Vagina (tissue), 2 donors: ENCODE measurements around the gene FBP1. TPM values are rescaled to one million over a fixed set of nuclear protein-coding genes. Genes with fewer than 3 reads are reported as not detected.

ENCODE experiments used
- DNase-seq, 2 donors: peaks; one replicate each; pipeline ENCODE4 v3.0.0-alpha.2; 2017; ENCODE audit errors: extremely low spot score in 2 of 2
- H3K27ac ChIP-seq: fragments of 200-600 bp; sonication (generic); one replicate; pipeline ENCODE4 v1.5.1; 2019
- H3K27me3 ChIP-seq: fragments of 200-600 bp; sonication (generic); one replicate; pipeline ENCODE4 v1.5.1; 2019
- H3K36me3 ChIP-seq, 2 donors: fragments of 200-600 bp; sonication (generic); one replicate each; pipeline ENCODE4 v1.5.1; 2017 to 2019
- H3K4me1 ChIP-seq: fragments of 200-600 bp; sonication (generic); one replicate; pipeline ENCODE4 v1.5.1; 2019
- H3K4me3 ChIP-seq, 2 donors: fragments of 200-600 bp; sonication (generic); 1 replicate in 1 of 2; 2 replicates in 1 of 2; pipeline ENCODE4 v1.5.1; 2016 to 2019
- H3K9me3 ChIP-seq: fragments of 200-600 bp; sonication (generic); one replicate; pipeline ENCODE4 v1.5.1; 2019
- CTCF ChIP-seq, 3 experiments: fragments of 450-650 bp in 2 of 3; fragments of 200-600 bp in 1 of 3; sonication (generic) in 1 of 3; IDR thresholded peaks; one replicate each; pipeline ENCODE4 v1.5.1; 2017 to 2019; ENCODE audit warnings: antibody characterized with exemption in 3 of 3, mild to moderate bottlenecking in 2 of 3, moderate library complexity in 2 of 3
- POLR2A ChIP-seq, 2 donors: fragments of 450-650 bp; IDR thresholded peaks; one replicate each; pipeline ENCODE4 v1.6.1; 2017; ENCODE audit warnings: antibody characterized with exemption in 2 of 2, mild to moderate bottlenecking in 2 of 2, moderate library complexity in 2 of 2
- POLR2AphosphoS5 ChIP-seq, 2 donors: sonication (generic); formaldehyde crosslinking; IDR thresholded peaks; one replicate each; pipeline ENCODE4 v1.9.0; 2017; ENCODE audit warnings: antibody characterized with exemption in 2 of 2, mild to moderate bottlenecking in 2 of 2, low read depth in 1 of 2; ENCODE audit not compliant: insufficient read depth in 1 of 2
- intact Hi-C: fragments of 100-400 bp; cut with DNase I; formaldehyde crosslinking; loops from one replicate; pipeline ENCODE4 v1.15.1; 2023
- total RNA-seq: library from RNA; depleted of rRNA; stranded (reverse); fragments of >200 nt; gene quantifications from one replicate; pipeline ENCODE4 v1.2.3, GENCODE V29; 2016

The FBP1 gene
- total RNA-seq, 1 donor from 2014 or later = 1.7 TPM

GRCh38 chr9:94577036-94577435, 62.3 kb downstream of the FBP1 start:
- Histone ChIP-seq H3K27me3 (no peaks in the 10 kb centered on the region), H3K27ac (no peak overlapping the region), H3K4me3 (no peak overlapping the region), H3K36me3 (no peaks in the 10 kb centered on the region), H3K9me3 (no peaks in the 10 kb centered on the region), H3K4me1 (no peaks in the 10 kb centered on the region)
- no peak for DNase-seq
- TF ChIP-seq POLR2A (IDR thresholded peaks at IDR 0.05) (no peak), POLR2AphosphoS5 (IDR thresholded peaks at IDR 0.05; ENCODE audit: insufficient read depth in 1 of 2, low read depth in 1 of 2) (no peak), CTCF (IDR thresholded peaks at IDR 0.05) (no peak)
- intact Hi-C loops = no loop called here

GRCh38 chr9:94576131-94576530, 63.2 kb downstream of the FBP1 start:
- intact Hi-C loops = no loop called here
- DNase-seq = no peak
- no peaks in the 10 kb centered on the region for H3K36me3 ChIP-seq
- H3K27me3 ChIP-seq = no peaks in the 10 kb centered on the region
- TF ChIP-seq POLR2A (IDR thresholded peaks at IDR 0.05) (no peak), POLR2AphosphoS5 (IDR thresholded peaks at IDR 0.05; ENCODE audit: insufficient read depth in 1 of 2, low read depth in 1 of 2) (no peak), CTCF (IDR thresholded peaks at IDR 0.05) (no peak)
- H3K9me3 ChIP-seq = no peaks in the 10 kb centered on the region
- H3K4me3 ChIP-seq = no peak overlapping the region
- no peaks in the 10 kb centered on the region for H3K4me1 ChIP-seq
- H3K27ac ChIP-seq = no peak overlapping the region

- DNase-seq = no peak
- Histone ChIP-seq H3K27ac (no peak overlapping the region), H3K36me3 (no peaks in the 10 kb centered on the region), H3K4me3 (no peak overlapping the region), H3K9me3 (no peaks in the 10 kb centered on the region), H3K4me1 (no peaks in the 10 kb centered on the region), H3K27me3 (no peaks in the 10 kb centered on the region)
- TF ChIP-seq CTCF (IDR thresholded peaks at IDR 0.05) (no peak), POLR2AphosphoS5 (IDR thresholded peaks at IDR 0.05; ENCODE audit: insufficient read depth in 1 of 2, low read depth in 1 of 2) (no peak), POLR2A (IDR thresholded peaks at IDR 0.05) (no peak)
- intact Hi-C loops = no loop called here
Measured at GRCh38 chr9:94568972-94569712, 70.2 kb downstream of the FBP1 start.

GRCh38 chr9:94568250-94568889, 70.9 kb downstream of the FBP1 start:
- Histone ChIP-seq H3K9me3 (no peaks in the 10 kb centered on the region), H3K4me1 (no peaks in the 10 kb centered on the region), H3K27ac (no peak overlapping the region), H3K4me3 (no peak overlapping the region), H3K36me3 (no peaks in the 10 kb centered on the region), H3K27me3 (no peaks in the 10 kb centered on the region)
- intact Hi-C loops = no loop called here
- TF ChIP-seq POLR2A (IDR thresholded peaks at IDR 0.05) (no peak), POLR2AphosphoS5 (IDR thresholded peaks at IDR 0.05; ENCODE audit: insufficient read depth in 1 of 2, low read depth in 1 of 2) (no peak), CTCF (IDR thresholded peaks at IDR 0.05) (no peak)
- DNase-seq = no peak

GRCh38 chr9:94567271-94567670, 72.0 kb downstream of the FBP1 start:
- no peak overlapping the region for H3K27ac ChIP-seq
- DNase-seq = no peak
- TF ChIP-seq POLR2A (IDR thresholded peaks at IDR 0.05) = no peak
- TF ChIP-seq POLR2AphosphoS5 (IDR thresholded peaks at IDR 0.05; ENCODE audit: insufficient read depth in 1 of 2, low read depth in 1 of 2) = no peak
- no peak for TF ChIP-seq CTCF (IDR thresholded peaks at IDR 0.05)

More at GRCh38 chr9:94567271-94567670, 72.0 kb downstream of the FBP1 start:
- intact Hi-C loops = no loop called here
- Histone ChIP-seq H3K27me3 (no peaks in the 10 kb centered on the region), H3K4me1 (no peaks in the 10 kb centered on the region), H3K4me3 (no peak overlapping the region), H3K36me3 (no peaks in the 10 kb centered on the region), H3K9me3 (no peaks in the 10 kb centered on the region)
